Germinal center (tissue), 1 donor: ENCODE data around the gene DROSHA.
"Not testable (repeated sequence)": the region's sequence is repeated elsewhere in the genome, so short reads cannot be mapped to it uniquely, and the experiment has no call there.

Experiments
- DNase-seq: peaks from one replicate; pipeline ENCODE4 v3.0.0; 2012; ENCODE audit warnings: mixed read lengths, low spot score

DROSHA gene

GRCh38 chr5:31380049-31380448 lies 151.8 kb downstream of the DROSHA start:
- DNase-seq, result no peak

GRCh38 chr5:31378838-31379237 lies 153.1 kb downstream of the DROSHA start:
- no peak for DNase-seq

- no peak for DNase-seq
These were observed 153.8 kb downstream of the DROSHA start for GRCh38 chr5:31378136-31378535.

- DNase-seq, result no peak
These were observed 154.5 kb downstream of the DROSHA start for GRCh38 chr5:31377274-31377946.

GRCh38 chr5:31375999-31376720 lies 155.7 kb downstream of the DROSHA start:
- no peak for DNase-seq

- DNase-seq, result no peak
These were observed 159.8 kb downstream of the DROSHA start for GRCh38 chr5:31372124-31372523.

GRCh38 chr5:31366941-31367340 lies 165.0 kb downstream of the DROSHA start:
- no peak for DNase-seq

- no peak for DNase-seq
These were observed 166.1 kb downstream of the DROSHA start for GRCh38 chr5:31365776-31366175.

- DNase-seq, result no peak
These were observed 166.8 kb downstream of the DROSHA start for GRCh38 chr5:31364881-31365636.

GRCh38 chr5:31362931-31363568 lies 168.8 kb downstream of the DROSHA start:
- DNase-seq, result no peak

- no peak for DNase-seq
These were observed 169.4 kb downstream of the DROSHA start for GRCh38 chr5:31362529-31362900.

- not testable (repeated sequence) for DNase-seq
These were observed 170.0 kb downstream of the DROSHA start for GRCh38 chr5:31361704-31362528.

- DNase-seq, result no peak
These were observed 170.7 kb downstream of the DROSHA start for GRCh38 chr5:31361234-31361633.

- DNase-seq, result no peak
These were observed 172.1 kb downstream of the DROSHA start for GRCh38 chr5:31359839-31360238.

GRCh38 chr5:31357038-31357437 lies 174.9 kb downstream of the DROSHA start:
- no peak for DNase-seq

GRCh38 chr5:31355337-31355736 lies 176.6 kb downstream of the DROSHA start:
- DNase-seq, result no peak
